Smooth muscle cell of the pulmonary artery (primary cell): ENCODE measurements around the gene GPR161. TPM values are rescaled to one million over a fixed set of nuclear protein-coding genes. Genes with fewer than 3 reads are reported as not detected.

Experiments
- total RNA-seq: library from RNA; depleted of rRNA; stranded (reverse); fragments of >200 nt; gene quantifications from 2 replicates; pipeline ENCODE4 v1.2.3, GENCODE V29; 2014

Gene GPR161, protein sequence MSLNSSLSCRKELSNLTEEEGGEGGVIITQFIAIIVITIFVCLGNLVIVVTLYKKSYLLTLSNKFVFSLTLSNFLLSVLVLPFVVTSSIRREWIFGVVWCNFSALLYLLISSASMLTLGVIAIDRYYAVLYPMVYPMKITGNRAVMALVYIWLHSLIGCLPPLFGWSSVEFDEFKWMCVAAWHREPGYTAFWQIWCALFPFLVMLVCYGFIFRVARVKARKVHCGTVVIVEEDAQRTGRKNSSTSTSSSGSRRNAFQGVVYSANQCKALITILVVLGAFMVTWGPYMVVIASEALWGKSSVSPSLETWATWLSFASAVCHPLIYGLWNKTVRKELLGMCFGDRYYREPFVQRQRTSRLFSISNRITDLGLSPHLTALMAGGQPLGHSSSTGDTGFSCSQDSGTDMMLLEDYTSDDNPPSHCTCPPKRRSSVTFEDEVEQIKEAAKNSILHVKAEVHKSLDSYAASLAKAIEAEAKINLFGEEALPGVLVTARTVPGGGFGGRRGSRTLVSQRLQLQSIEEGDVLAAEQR
- total RNA-seq = 22.6 and 49.1 TPM in 2 replicates

GRCh38 chr1:168136709-168137514 is at the start of gene GPR161:
Gene GPR161, minus strand, starts transcription at chr1:168136930. Its CDS starts 32,080 bp downstream, at chr1:168104850.

GRCh38 chr1:168178638-168179437 is 42.1 kb upstream of the GPR161 start, which contains the start of gene TIPRL:
Gene TIPRL, plus strand, starts transcription at chr1:168178962. Its CDS starts 116 bp downstream, at chr1:168179078.

Other genes with a start within 250 kb of the GPR161 start
- under 0.01 and 0.03 TPM in 2 replicates for gene ADCY10, start 222.8 kb downstream of the GPR161 start, total RNA-seq
- 57.9 and 83.9 TPM in 2 replicates for gene DCAF6, start 200.2 kb downstream of the GPR161 start, total RNA-seq
- gene MPC2, start 199.9 kb downstream of the GPR161 start, total RNA-seq = 16.8 and 24.7 TPM in 2 replicates
- 26.4 and 33.0 TPM in 2 replicates for gene TIPRL, start 42.0 kb upstream of the GPR161 start, total RNA-seq
- gene SFT2D2, start 89.1 kb upstream of the GPR161 start, total RNA-seq = 41.4 and 47.7 TPM in 2 replicates
- 1.2 and 1.7 TPM in 2 replicates for gene TBX19, start 143.9 kb upstream of the GPR161 start, total RNA-seq